MM.1S (cell line): ENCODE measurements around the gene CCDC185.

Source experiments
- DNase-seq: peaks from one replicate; pipeline ENCODE4 v3.0.0-alpha.2; 2015
- H2AFZ ChIP-seq: fragments of 300-600 bp; sonication (generic); 2 replicates; pipeline ENCODE4 v1.6.0; 2016; ENCODE audit warnings: antibody characterized with exemption, low read length
- H3F3A ChIP-seq: fragments of 300-600 bp; sonication (generic); 2 replicates; pipeline ENCODE4 v1.6.1; 2016; ENCODE audit warnings: mild to moderate bottlenecking, antibody characterized with exemption, low read length, moderate library complexity, mixed read lengths; ENCODE audit not compliant: insufficient read depth
- H3K27ac ChIP-seq: fragments of 300-600 bp; sonication (generic); 2 replicates; pipeline ENCODE4 v1.5.1; 2016; ENCODE audit warnings: mild to moderate bottlenecking, low read length
- H3K27me3 ChIP-seq: fragments of 300-600 bp; sonication (generic); replicated peaks from 2 replicates; pipeline ENCODE4 v1.6.0; 2016; ENCODE audit warnings: low read length; ENCODE audit not compliant: insufficient read depth
- H3K36me3 ChIP-seq: fragments of 300-600 bp; sonication (generic); replicated peaks from 2 replicates; pipeline ENCODE4 v1.6.1; 2016; ENCODE audit warnings: mild to moderate bottlenecking, low read length, mixed read lengths; ENCODE audit not compliant: insufficient read depth
- H3K4me1 ChIP-seq: fragments of 300-600 bp; sonication (generic); 2 replicates; pipeline ENCODE4 v1.6.1; 2016; ENCODE audit warnings: low read length, mixed read lengths
- H3K4me2 ChIP-seq: fragments of 300-600 bp; sonication (generic); 2 replicates; pipeline ENCODE4 v1.6.0; 2016; ENCODE audit warnings: low read depth, low read length
- H3K4me3 ChIP-seq: fragments of 300-600 bp; sonication (generic); 2 replicates; pipeline ENCODE4 v1.5.1; 2016; ENCODE audit warnings: low read length, mixed read lengths
- H3K79me2 ChIP-seq: fragments of 300-600 bp; sonication (generic); 2 replicates; pipeline ENCODE4 v1.6.1; 2016; ENCODE audit warnings: mixed run types, low read length, mixed read lengths
- H3K9ac ChIP-seq: fragments of 300-600 bp; sonication (generic); 2 replicates; pipeline ENCODE4 v1.6.1; 2016; ENCODE audit warnings: low read length, mixed read lengths
- H3K9me2 ChIP-seq: fragments of 300-600 bp; sonication (generic); replicated peaks from 2 replicates; pipeline ENCODE4 v1.6.1; 2016; ENCODE audit warnings: mild to moderate bottlenecking, low read length, mixed read lengths; ENCODE audit not compliant: insufficient read depth
- H3K9me3 ChIP-seq: fragments of 300-600 bp; sonication (generic); replicated peaks from 2 replicates; pipeline ENCODE4 v1.6.1; 2016; ENCODE audit warnings: mild to moderate bottlenecking, low read length, mixed read lengths; ENCODE audit not compliant: insufficient read depth
- H4K20me1 ChIP-seq: fragments of 300-600 bp; sonication (generic); 2 replicates; pipeline ENCODE4 v1.6.1; 2016; ENCODE audit warnings: mild to moderate bottlenecking, low read length, moderate library complexity, mixed read lengths; ENCODE audit not compliant: insufficient read depth
- EZH2 ChIP-seq: fragments of 300-600 bp; sonication (generic); optimal IDR thresholded peaks from 2 replicates; pipeline ENCODE3; 2017; ENCODE audit warnings: low read depth, mild to moderate bottlenecking, antibody characterized with exemption, low read length, mixed read lengths
- EZH2phosphoT487 ChIP-seq: fragments of 300-600 bp; sonication (generic); IDR thresholded peaks from 2 replicates; pipeline ENCODE4 v1.6.1; 2018; ENCODE audit warnings: antibody characterized with exemption, low read length
- TF ChIP-seq, protein P1 (sequence below): fragments of 300-600 bp; sonication (generic); IDR thresholded peaks from 2 replicates; pipeline ENCODE4 v1.5.1; 2016; ENCODE audit warnings: antibody characterized with exemption, low read length, mixed read lengths

The CCDC185 gene

DNA sequence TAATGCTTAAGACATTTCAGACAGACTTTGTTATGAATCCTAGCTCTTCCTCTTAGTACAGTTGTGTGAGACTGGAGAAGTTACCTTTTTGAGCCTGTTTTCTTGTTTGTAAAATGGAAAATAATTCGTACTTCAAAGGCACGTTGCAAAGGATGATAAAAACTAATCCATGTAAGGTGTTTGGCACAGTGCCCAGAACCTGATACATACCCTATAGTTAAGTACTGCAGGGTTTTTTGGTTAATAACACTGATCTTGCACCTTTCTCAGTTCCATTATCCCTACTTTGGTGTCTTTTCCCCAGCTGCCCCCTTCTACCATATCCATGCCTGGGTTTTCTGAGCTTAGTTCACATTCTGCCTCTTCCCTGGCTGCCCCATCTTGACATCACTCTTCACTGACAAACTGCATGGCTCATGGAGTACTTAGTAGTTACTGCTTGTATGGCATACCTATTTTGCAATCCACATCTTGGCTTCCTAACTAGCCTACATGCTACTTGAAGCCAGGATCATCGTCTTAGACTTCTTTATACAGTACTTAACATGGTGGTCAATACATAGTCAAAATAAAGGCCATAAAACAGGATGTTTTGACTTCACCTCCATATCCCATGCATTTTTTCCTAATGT, 10.1 kb downstream of the CCDC185 start:
- no peak overlapping the region for H3K4me2 ChIP-seq
- no peak overlapping the region for H2AFZ ChIP-seq
- H3K27me3 ChIP-seq, result no peaks in the 10 kb centered on the region
- no peaks in the 10 kb centered on the region for H4K20me1 ChIP-seq
- no peaks in the 10 kb centered on the region for H3K79me2 ChIP-seq
- DNase-seq, result no peak
- H3K4me1 ChIP-seq, result no peaks in the 10 kb centered on the region
- TF ChIP-seq, protein P1, sequence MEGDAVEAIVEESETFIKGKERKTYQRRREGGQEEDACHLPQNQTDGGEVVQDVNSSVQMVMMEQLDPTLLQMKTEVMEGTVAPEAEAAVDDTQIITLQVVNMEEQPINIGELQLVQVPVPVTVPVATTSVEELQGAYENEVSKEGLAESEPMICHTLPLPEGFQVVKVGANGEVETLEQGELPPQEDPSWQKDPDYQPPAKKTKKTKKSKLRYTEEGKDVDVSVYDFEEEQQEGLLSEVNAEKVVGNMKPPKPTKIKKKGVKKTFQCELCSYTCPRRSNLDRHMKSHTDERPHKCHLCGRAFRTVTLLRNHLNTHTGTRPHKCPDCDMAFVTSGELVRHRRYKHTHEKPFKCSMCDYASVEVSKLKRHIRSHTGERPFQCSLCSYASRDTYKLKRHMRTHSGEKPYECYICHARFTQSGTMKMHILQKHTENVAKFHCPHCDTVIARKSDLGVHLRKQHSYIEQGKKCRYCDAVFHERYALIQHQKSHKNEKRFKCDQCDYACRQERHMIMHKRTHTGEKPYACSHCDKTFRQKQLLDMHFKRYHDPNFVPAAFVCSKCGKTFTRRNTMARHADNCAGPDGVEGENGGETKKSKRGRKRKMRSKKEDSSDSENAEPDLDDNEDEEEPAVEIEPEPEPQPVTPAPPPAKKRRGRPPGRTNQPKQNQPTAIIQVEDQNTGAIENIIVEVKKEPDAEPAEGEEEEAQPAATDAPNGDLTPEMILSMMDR, result no peak
- TF ChIP-seq EZH2, result no peak
- no peak for TF ChIP-seq EZH2phosphoT487
- H3K9ac ChIP-seq, result no peak overlapping the region
- H3K9me3 ChIP-seq, result no peaks in the 10 kb centered on the region
- no peak overlapping the region for H3K27ac ChIP-seq
- no peak overlapping the region for H3K4me3 ChIP-seq
- H3F3A ChIP-seq, result no peaks in the 10 kb centered on the region
- no peaks in the 10 kb centered on the region for H3K9me2 ChIP-seq
- H3K36me3 ChIP-seq, result no peaks in the 10 kb centered on the region

GRCh38 chr1:223405507-223405906, 12.3 kb downstream of the CCDC185 start:
- no peak overlapping the region for H3K27ac ChIP-seq
- H3K9me2 ChIP-seq, result no peaks in the 10 kb centered on the region
- H3K36me3 ChIP-seq, result no peaks in the 10 kb centered on the region
- H3K9ac ChIP-seq, result no peak overlapping the region
- H3K4me2 ChIP-seq, result no peak overlapping the region
- no peaks in the 10 kb centered on the region for H3F3A ChIP-seq
- H3K4me1 ChIP-seq, result no peaks in the 10 kb centered on the region
- H2AFZ ChIP-seq, result no peak overlapping the region
- no peak for DNase-seq
- H3K79me2 ChIP-seq, result no peaks in the 10 kb centered on the region
- H3K4me3 ChIP-seq, result no peak overlapping the region
- no peaks in the 10 kb centered on the region for H3K27me3 ChIP-seq
- H4K20me1 ChIP-seq, result no peaks in the 10 kb centered on the region
- H3K9me3 ChIP-seq, result no peaks in the 10 kb centered on the region
- TF ChIP-seq, protein P1, result no peak
- TF ChIP-seq EZH2phosphoT487 (no peak), EZH2 (no peak)

DNA sequence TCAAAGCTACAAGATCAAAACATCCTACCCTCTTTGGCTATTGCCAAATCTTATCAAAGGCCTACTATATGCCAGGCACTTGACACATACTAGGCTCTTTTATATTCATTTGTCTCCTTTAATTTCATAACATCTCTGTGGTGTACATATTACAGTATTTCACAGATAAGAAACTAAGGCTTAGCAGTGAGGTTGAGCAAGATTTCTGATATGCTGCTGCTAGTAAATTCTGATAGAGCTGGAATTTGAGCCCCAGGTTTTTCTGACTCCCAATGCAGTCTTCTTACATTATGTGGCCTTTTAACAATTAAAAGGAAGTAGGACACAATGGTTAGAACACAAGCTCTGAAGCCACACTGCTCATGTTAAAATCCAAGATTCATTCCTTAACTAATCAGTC, 16.8 kb downstream of the CCDC185 start:
- Histone ChIP-seq H4K20me1 (no peaks in the 10 kb centered on the region), H3K4me3 (no peak overlapping the region), H3K9ac (no peak overlapping the region), H3K4me1 (no peaks in the 10 kb centered on the region), H3K36me3 (no peaks in the 10 kb centered on the region), H3K9me3 (no peaks in the 10 kb centered on the region), H3K9me2 (no peaks in the 10 kb centered on the region), H3K27me3 (no peaks in the 10 kb centered on the region), H2AFZ (no peak overlapping the region), H3K79me2 (no peaks in the 10 kb centered on the region), H3K27ac (no peak overlapping the region), H3K4me2 (no peak overlapping the region), H3F3A (no peaks in the 10 kb centered on the region)
- no peak for DNase-seq
- TF ChIP-seq EZH2phosphoT487, result no peak
- TF ChIP-seq, protein P1, result no peak
- no peak for TF ChIP-seq EZH2
